K562 (cell line): ENCODE data around the gene RHEB. TPM values are rescaled to one million over a fixed set of nuclear protein-coding genes. Genes with fewer than 3 reads are reported as not detected.

Experiments
- ATAC-seq: fragments of 200-7000 bp; cut with Tn5 transposase; 3 replicates; pipeline ENCODE4 v1.9.1; 2020; ENCODE audit warnings: moderate library complexity
- BruUV-seq: library from RNA; stranded (reverse); fragments of 400-500 nt; replicated peaks from 2 replicates; lab custom pipeline; 2021; lab: Mats Ljungman, UMichigan
- CTCF ChIA-PET: fragments of 300-600 bp; formaldehyde crosslinking; extraction: SDS; loops from one replicate; lab custom pipeline; 2021; ENCODE audit warnings: low intra/inter-chr PET ratio; lab: Yijun Ruan, JAX
- POLR2A ChIA-PET: fragments of 300-600, 350-650 bp; sonication (Branson Sonifier 250); formaldehyde crosslinking; extraction: SDS; loops from one replicate; lab custom pipeline; 2021; ENCODE audit warnings: antibody characterized with exemption, inconsistent platforms; lab: Yijun Ruan, JAX
- DNase-seq, 4 experiments: peaks; one replicate each; pipeline versions ENCODE4 v3.0.0 to v3.0.0-alpha.2; 2011 to 2018; ENCODE audit warnings: low spot score in 3 of 4, mixed read lengths in 3 of 4; ENCODE audit errors: extremely low read depth in 1 of 4
- FAIRE-seq: peaks from 2 replicates; lab custom pipeline; 2011; peaks lifted over from hg19 to GRCh38; lab: Jason Lieb, UNC
- H2AFZ ChIP-seq: 2 replicates; pipeline ENCODE4 v1.6.0; 2011; ENCODE audit warnings: low read depth, low read length, control low read depth, inconsistent platforms
- H3K27ac ChIP-seq: fragments of 200-600 bp; 3 replicates; pipeline ENCODE4 v1.8.0; 2011; ENCODE audit warnings: low read depth, mild to moderate bottlenecking, control low read depth, inconsistent platforms, low read length, moderate library complexity, mixed read lengths; ENCODE audit errors: extremely low read depth
- H3K27me3 ChIP-seq, 2 experiments: fragments of 300-600 bp in 1 of 2; 2 replicates in 1 of 2; 3 replicates in 1 of 2; pipeline versions ENCODE4 v1.6.0 to v1.8.0; 2011; ENCODE audit warnings: inconsistent platforms in 2 of 2, low read length in 2 of 2, mild to moderate bottlenecking in 1 of 2, mixed read lengths in 1 of 2, moderate library complexity in 1 of 2; ENCODE audit not compliant: control insufficient read depth in 2 of 2, insufficient read depth in 2 of 2
- H3K36me3 ChIP-seq: fragments of 300-600 bp; 3 replicates; pipeline ENCODE4 v1.8.0; 2011; ENCODE audit warnings: mild to moderate bottlenecking, low read length, inconsistent platforms; ENCODE audit not compliant: control insufficient read depth, insufficient read depth
- H3K4me1 ChIP-seq, 2 experiments: fragments of 200-600 bp in 1 of 2; replicated peaks in 1 of 2; 2 replicates in 1 of 2; 3 replicates in 1 of 2; pipeline versions ENCODE4 v1.5.1 to v1.8.0; 2011; ENCODE audit warnings: inconsistent platforms in 2 of 2, low read length in 2 of 2, mild to moderate bottlenecking in 1 of 2, mixed read lengths in 1 of 2, moderate library complexity in 1 of 2; ENCODE audit not compliant: control insufficient read depth in 2 of 2, insufficient read depth in 2 of 2
- H3K4me2 ChIP-seq: 2 replicates; pipeline ENCODE4 v1.6.1; 2011; ENCODE audit warnings: low read length, control low read depth, inconsistent platforms, mixed read lengths; ENCODE audit not compliant: insufficient read depth
- H3K4me3 ChIP-seq: fragments of 200-600 bp; sonication (generic), shearing (Covaris generic); 2 replicates; pipeline ENCODE4 v1.5.1; 2016; ENCODE audit warnings: control low read depth, inconsistent platforms
- H3K79me2 ChIP-seq: fragments of 200-600 bp; 3 replicates; pipeline ENCODE4 v1.8.0; 2011; ENCODE audit warnings: low read length, inconsistent platforms; ENCODE audit not compliant: control insufficient read depth, insufficient read depth
- H3K9ac ChIP-seq, 2 experiments: 2 replicates each; pipeline versions ENCODE4 v1.6.0 to v1.6.1; 2011; ENCODE audit warnings: low read depth in 2 of 2, low read length in 2 of 2, control low read depth in 1 of 2, inconsistent platforms in 1 of 2, mild to moderate bottlenecking in 1 of 2, mixed read lengths in 1 of 2; ENCODE audit not compliant: insufficient read depth in 1 of 2
- H3K9me1 ChIP-seq: one replicate; pipeline ENCODE4 v1.6.0; 2011; ENCODE audit warnings: inconsistent platforms, mild to moderate bottlenecking, low read length, moderate library complexity; ENCODE audit not compliant: control insufficient read depth, insufficient read depth
- H3K9me3 ChIP-seq: replicated peaks from 2 replicates; pipeline ENCODE4 v1.5.1; 2011; ENCODE audit warnings: low read depth, low read length, inconsistent platforms; ENCODE audit not compliant: control insufficient read depth, insufficient read depth
- H4K20me1 ChIP-seq: replicated peaks from 2 replicates; pipeline ENCODE4 v1.6.1; 2011; ENCODE audit warnings: low read length, inconsistent platforms, mixed read lengths; ENCODE audit not compliant: control insufficient read depth, insufficient read depth
- BMI1 ChIP-seq: fragments of 150-350 bp; IDR thresholded peaks from 2 replicates; pipeline ENCODE4 v1.6.1; 2014; ENCODE audit warnings: low read length
- DMBX1 ChIP-seq: fragments of 250-450 bp; sonication (Bioruptor Pico); IDR thresholded peaks from 2 replicates; pipeline ENCODE4 v1.8.0; 2022; ENCODE audit warnings: inconsistent platforms, mild to moderate bottlenecking, moderate library complexity, borderline replicate concordance
- ELF2 ChIP-seq: fragments of 250-450 bp; sonication (Bioruptor Pico); IDR thresholded peaks from 2 replicates; pipeline ENCODE4 v1.5.0; 2021; ENCODE audit warnings: mild to moderate bottlenecking
- FOXM1 ChIP-seq, 2 experiments: fragments of 450-650 bp in 1 of 2; sonication (generic) in 1 of 2; formaldehyde crosslinking in 1 of 2; IDR thresholded peaks; 2 replicates each; pipeline versions ENCODE4 v1.6.1 to v1.9.0; 2017 to 2022; ENCODE audit warnings: low read depth in 2 of 2, mild to moderate bottlenecking in 2 of 2, missing genetic modification reagents in 1 of 2, moderate library complexity in 1 of 2
- HMG20B ChIP-seq: fragments of 250-450 bp; sonication (Bioruptor Pico); IDR thresholded peaks from 2 replicates; pipeline ENCODE4 v1.5.0; 2021; ENCODE audit warnings: mild to moderate bottlenecking
- HSF4 ChIP-seq: fragments of 250-450 bp; sonication (Bioruptor Pico); IDR thresholded peaks from 2 replicates; pipeline ENCODE4 v2.1.2; 2022; ENCODE audit warnings: mild to moderate bottlenecking, moderate library complexity, borderline replicate concordance
- MGA ChIP-seq: fragments of 450-650 bp; IDR thresholded peaks from 2 replicates; pipeline ENCODE4 v1.6.1; 2016; ENCODE audit warnings: mild to moderate bottlenecking, moderate library complexity
- PML ChIP-seq: IDR thresholded peaks from 2 replicates; pipeline ENCODE4 v1.6.1; 2012; ENCODE audit warnings: low read length, inconsistent platforms
- RBM17 ChIP-seq: fragments of 200-400 bp; formaldehyde crosslinking; IDR thresholded peaks from 2 replicates; pipeline ENCODE4 v1.6.1; 2017; ENCODE audit warnings: low read depth, mild to moderate bottlenecking, low read length, borderline replicate concordance
- SIX5 ChIP-seq, 2 experiments: IDR thresholded peaks; 2 replicates each; pipeline ENCODE4 v1.6.1; 2011; ENCODE audit warnings: low read length in 2 of 2, borderline replicate concordance in 1 of 2, low read depth in 1 of 2, mild to moderate bottlenecking in 1 of 2, moderate library complexity in 1 of 2; ENCODE audit not compliant: insufficient read depth in 1 of 2
- SREBF2 ChIP-seq: sonication (generic); formaldehyde crosslinking; IDR thresholded peaks from 2 replicates; pipeline ENCODE4 v1.4.0; 2020; ENCODE audit warnings: mild to moderate bottlenecking, missing genetic modification reagents
- THRAP3 ChIP-seq: fragments of 450-650 bp; IDR thresholded peaks from 2 replicates; pipeline ENCODE4 v1.6.1; 2016; ENCODE audit warnings: mild to moderate bottlenecking, inconsistent platforms, borderline replicate concordance
- TRIM24 ChIP-seq, 2 experiments: fragments of 450-650 bp; IDR thresholded peaks; 2 replicates each; pipeline ENCODE4 v1.6.1; 2016
- ZNF444 ChIP-seq: fragments of 250-450 bp; sonication (Bioruptor Pico); IDR thresholded peaks from 2 replicates; pipeline ENCODE4 v1.4.0; 2020; ENCODE audit warnings: mild to moderate bottlenecking, moderate library complexity
- WGBS: fragments of 100-300 bp; shearing (Covaris generic); methylation state at CpG from one replicate; pipeline ENCODE4 v1.1.6; 2016; ENCODE audit warnings: low coverage, mixed read lengths; ENCODE audit not compliant: insufficient coverage; ENCODE audit errors: missing lambda C conversion rate; 5-methylcytosine and 5-hydroxymethylcytosine counted together
- in situ Hi-C: fragments of 300-500 bp; cut with MboI; formaldehyde crosslinking; loops from 4 replicates; pipeline ENCODE4 v1.15.0; 2018; ENCODE audit warnings: inconsistent platforms, mixed read lengths
- intact Hi-C: fragments of 100-400 bp; cut with micrococcal nuclease; formaldehyde crosslinking; loops from 2 replicates; pipeline ENCODE4 v1.14.2; 2022
- polyA plus RNA-seq, 8 experiments: library from polyadenylated mRNA; depleted of rRNA in 4 of 8; stranded (reverse) in 5 of 8; unstranded in 3 of 8; fragments of >200 nt; fragmentation: Nextera tagmentation in 2 of 8; fragmentation: Illumina TruSeq in 1 of 8; extraction: Ambion mirVana in 2 of 8; extraction: Trizol in 1 of 8; gene quantifications; 2 replicates each; pipeline versions ENCODE4 v1.2.1 to v1.2.3, GENCODE V29; 2011 to 2014; ENCODE audit warnings: inconsistent platforms in 1 of 8, missing spikeins in 1 of 8
- total RNA-seq, 7 experiments: library from RNA; depleted of rRNA in 6 of 7; stranded (reverse); fragments of >200 nt in 6 of 7; fragmentation: Illumina TruSeq in 2 of 7; extraction: Trizol in 2 of 7; gene quantifications; 2 replicates each; pipeline versions ENCODE4 v1.2.1 to v1.2.3, GENCODE V29; 2011 to 2021; ENCODE audit warnings: low replicate concordance in 1 of 7

Gene RHEB
- total and polyA plus RNA-seq, 9 of the 15 experiments (the other 6 are each of a cell fraction or from before 2014, with no cell fraction given) = 28.5 to 249 (median 182) TPM

GRCh38 chr7:151461942-151462230 is 57.8 kb downstream of the RHEB start:
- ChIA-PET POLR2A (interaction anchor here (0.7 to 0.9 kb wide), 3 partner anchors 9 to 73 kb away, joined by 3 to 4 read pairs (median 4); no protein-coding TSS in a partner anchor), CTCF (no interaction called here)
- H3K79me2 ChIP-seq = no peaks in the 10 kb centered on the region
- H3K4me2 ChIP-seq = no peak overlapping the region
- peaks cover 15% of the 10 kb centered on the region for H3K36me3 ChIP-seq
- H4K20me1 ChIP-seq = no peaks in the 10 kb centered on the region
- 61% methylated on average over 4 of the region's 4 CpGs for WGBS
- no peak overlapping the region for H2AFZ ChIP-seq
- in situ Hi-C loops = no loop called here
- intact Hi-C loops = no loop called here
- peaks cover 8% of the 10 kb centered on the region for H3K9me3 ChIP-seq
- no peaks in the 10 kb centered on the region for H3K4me1 ChIP-seq
- ATAC-seq = no peak
- H3K4me3 ChIP-seq = no peak overlapping the region
- no peak overlapping the region for H3K27ac ChIP-seq
- no peak overlapping the region for H3K9ac ChIP-seq
- BruUV-seq = no TSS peak
- peaks cover 26 to 35% of the 10 kb centered on the region in 2 experiments; a peak in 4 of 5 replicates for H3K27me3 ChIP-seq
- no peak for DNase-seq
- FAIRE-seq = no peak
- no peaks in the 10 kb centered on the region for H3K9me1 ChIP-seq
- TF ChIP-seq RBM17 = no peak
- TF ChIP-seq HMG20B (CRISPR knock-in tag) = no peak
- TF ChIP-seq PML = no peak
- TF ChIP-seq SREBF2 (CRISPR knock-in tag) = no peak
- TF ChIP-seq SIX5 (IDR thresholded peaks at IDR 0.05; ENCODE audit: borderline replicate concordance in 1 of 2, insufficient read depth in 1 of 2, low read depth in 1 of 2, low read length in 2 of 2) = no peak
- no peak for TF ChIP-seq THRAP3
- TF ChIP-seq HSF4 = no peak
- TF ChIP-seq MGA = no peak
- TF ChIP-seq ZNF444 (CRISPR knock-in tag) = no peak
- no peak for TF ChIP-seq FOXM1 (IDR thresholded peaks at IDR 0.05; ENCODE audit: low read depth)
- no peak for TF ChIP-seq FOXM1 (CRISPR knock-in tag; IDR thresholded peaks at IDR 0.05; ENCODE audit: low read depth)
- no peak for TF ChIP-seq ELF2 (CRISPR knock-in tag)
- no peak for TF ChIP-seq DMBX1
- TF ChIP-seq BMI1 = no peak
- no peak for TF ChIP-seq TRIM24 (IDR thresholded peaks at IDR 0.05)
